HepG2 (cell line): ENCODE results near the gene GRM8. TPM values are rescaled to one million over a fixed set of nuclear protein-coding genes. Genes with fewer than 3 reads are reported as not detected.

Experiments used
- ATAC-seq: fragments of 200-7000 bp; cut with Tn5 transposase; 3 replicates; pipeline ENCODE4 v1.9.1; 2020; ENCODE audit warnings: mild to moderate bottlenecking, moderate library complexity
- BruUV-seq: library from RNA; stranded (reverse); fragments of 400-500 nt; replicated peaks from 2 replicates; lab custom pipeline; 2021; lab: Mats Ljungman, UMichigan
- CTCF ChIA-PET: fragments of 300-600 bp; formaldehyde crosslinking; extraction: SDS; loops from one replicate; lab custom pipeline; 2021; ENCODE audit warnings: low total read pairs, inconsistent platforms, low intra/inter-chr PET ratio; lab: Yijun Ruan, JAX
- POLR2A ChIA-PET: fragments of 350-600 bp; sonication (Branson Sonifier 250); formaldehyde crosslinking; loops from one replicate; lab custom pipeline; 2020; ENCODE audit warnings: antibody characterized with exemption, inconsistent platforms; lab: Yijun Ruan, JAX
- DNase-seq: peaks from one replicate; pipeline ENCODE4 v3.0.0-alpha.2; 2015; ENCODE audit warnings: low spot score
- FAIRE-seq: peaks from 3 replicates; lab custom pipeline; 2011; peaks lifted over from hg19 to GRCh38; lab: Jason Lieb, UNC
- H2AFZ ChIP-seq: one replicate; pipeline ENCODE4 v1.6.1; 2011; ENCODE audit warnings: low read length, inconsistent platforms
- H3K27ac ChIP-seq: fragments of 300-600 bp; 3 replicates; pipeline ENCODE4 v1.8.0; 2011; ENCODE audit warnings: mixed run types, mild to moderate bottlenecking, mixed read lengths, low read length, inconsistent platforms; ENCODE audit not compliant: insufficient read depth; ENCODE audit errors: extremely low read length
- H3K27me3 ChIP-seq, 2 experiments: fragments of 200-600 bp in 1 of 2; 2 replicates in 1 of 2; 3 replicates in 1 of 2; pipeline versions ENCODE4 v1.6.0 to v1.8.0; 2011; ENCODE audit warnings: low read length in 2 of 2, mild to moderate bottlenecking in 2 of 2, moderate library complexity in 2 of 2, inconsistent platforms in 1 of 2; ENCODE audit not compliant: insufficient read depth in 2 of 2, control insufficient read depth in 1 of 2
- H3K36me3 ChIP-seq, 2 experiments: fragments of 200-600 bp in 1 of 2; replicated peaks in 1 of 2; 2 replicates in 1 of 2; 3 replicates in 1 of 2; pipeline versions ENCODE4 v1.5.1 to v1.8.0; 2011; ENCODE audit warnings: low read length in 2 of 2, inconsistent platforms in 1 of 2; ENCODE audit not compliant: insufficient read depth in 2 of 2, control insufficient read depth in 1 of 2
- H3K4me1 ChIP-seq: 2 replicates; pipeline ENCODE4 v1.5.1; 2012; ENCODE audit warnings: low read length, inconsistent platforms; ENCODE audit not compliant: insufficient read depth
- H3K4me2 ChIP-seq: 2 replicates; pipeline ENCODE4 v1.6.0; 2011; ENCODE audit warnings: low read depth, low read length, inconsistent platforms
- H3K4me3 ChIP-seq, 3 experiments: fragments of 200-600 bp in 1 of 3; sonication (generic), shearing (Covaris generic) in 1 of 3; replicated peaks in 1 of 3; 2 replicates each; pipeline ENCODE4 v1.5.1; 2011 to 2016; ENCODE audit warnings: low read length in 3 of 3, inconsistent platforms in 2 of 3, low read depth in 2 of 3, mild to moderate bottlenecking in 2 of 3, control low read depth in 1 of 3, mixed read lengths in 1 of 3; ENCODE audit not compliant: insufficient read depth in 1 of 3
- H3K79me2 ChIP-seq: one replicate; pipeline ENCODE4 v1.6.1; 2011; ENCODE audit warnings: low read length, inconsistent platforms; ENCODE audit not compliant: insufficient read depth
- H3K9ac ChIP-seq: 2 replicates; pipeline ENCODE4 v1.6.0; 2011; ENCODE audit warnings: mild to moderate bottlenecking, low read depth, low read length, inconsistent platforms; ENCODE audit not compliant: insufficient read depth
- H3K9me3 ChIP-seq: 2 replicates; pipeline ENCODE4 v1.5.1; 2012; ENCODE audit warnings: mild to moderate bottlenecking, low read length
- H4K20me1 ChIP-seq: 2 replicates; pipeline ENCODE4 v1.6.0; 2011; ENCODE audit warnings: inconsistent platforms, mild to moderate bottlenecking, low read length, moderate library complexity; ENCODE audit not compliant: insufficient read depth
- ATF7 ChIP-seq, 2 experiments: fragments of 450-650 bp in 1 of 2; sonication (generic) in 1 of 2; formaldehyde crosslinking in 1 of 2; IDR thresholded peaks; 2 replicates each; pipeline versions ENCODE4 v1.4.0 to v1.6.1; 2016 to 2020; ENCODE audit warnings: antibody characterized with exemption in 1 of 2, mild to moderate bottlenecking in 1 of 2, missing genetic modification reagents in 1 of 2
- CREB1 ChIP-seq, 2 experiments: fragments of 450-650 bp in 1 of 2; IDR thresholded peaks; 2 replicates each; pipeline ENCODE4 v1.6.1; 2016 to 2017; ENCODE audit warnings: control low read depth in 1 of 2, mild to moderate bottlenecking in 1 of 2, missing compliant biosample characterization in 1 of 2, missing genetic modification characterization in 1 of 2
- MAFF ChIP-seq: IDR thresholded peaks from 2 replicates; pipeline ENCODE4 v1.6.1; 2011; ENCODE audit warnings: low read depth, low read length, improper control_type of control experiment
- MAFK ChIP-seq, 2 experiments: IDR thresholded peaks in 1 of 2; conservative IDR thresholded peaks in 1 of 2; 2 replicates each; pipeline ENCODE4 v1.6.1; 2011; ENCODE audit warnings: improper control_type of control experiment in 2 of 2, low read length in 2 of 2
- MBD4 ChIP-seq: IDR thresholded peaks from 2 replicates; pipeline ENCODE4 v1.6.1; 2012; ENCODE audit warnings: low read length, inconsistent platforms, borderline replicate concordance
- NCOR1 ChIP-seq: fragments of 200-600 bp; sonication (generic); IDR thresholded peaks from 2 replicates; pipeline ENCODE4 v1.7.0; 2017; ENCODE audit warnings: antibody characterized with exemption, low read length, borderline replicate concordance
- NFKB2 ChIP-seq: sonication (generic); formaldehyde crosslinking; IDR thresholded peaks from 2 replicates; pipeline ENCODE4 v1.4.0; 2020; ENCODE audit warnings: missing genetic modification reagents, borderline replicate concordance
- NFYC ChIP-seq: IDR thresholded peaks from 2 replicates; pipeline ENCODE4 v1.6.1; 2016; ENCODE audit warnings: missing genetic modification reagents, missing compliant biosample characterization
- TCF7L2 ChIP-seq: IDR thresholded peaks from 2 replicates; pipeline ENCODE4 v1.6.1; 2011; ENCODE audit warnings: mild to moderate bottlenecking, low read depth, low read length, moderate library complexity
- TOPORS ChIP-seq: sonication (generic); formaldehyde crosslinking; IDR thresholded peaks from 2 replicates; pipeline ENCODE4 v1.8.0; 2023; ENCODE audit warnings: mild to moderate bottlenecking, missing genetic modification reagents
- ZC3H13 ChIP-seq: sonication (generic); formaldehyde crosslinking; IDR thresholded peaks from 2 replicates; pipeline ENCODE4 v1.8.1; 2023; ENCODE audit warnings: mild to moderate bottlenecking, missing genetic modification reagents, moderate library complexity
- ZNF567 ChIP-seq: sonication (generic); formaldehyde crosslinking; IDR thresholded peaks from 2 replicates; pipeline ENCODE4 v1.8.1; 2023; ENCODE audit warnings: mild to moderate bottlenecking, missing genetic modification reagents, borderline replicate concordance
- WGBS: methylation state at CpG from one replicate; pipeline ENCODE4 v1.1.6; 2017; ENCODE audit warnings: low lambda C conversion rate; 5-methylcytosine and 5-hydroxymethylcytosine counted together
- in situ Hi-C: cut with HindIII; loops from 2 replicates; pipeline ENCODE4 v1.10.0; 2017; ENCODE audit warnings: low pct_unique_long_range_greater_than_20kb; ENCODE audit not compliant: extremely low pct_ligation_motif_present
- intact Hi-C: fragments of 100-400 bp; cut with micrococcal nuclease; formaldehyde crosslinking; loops from one replicate; pipeline ENCODE4 v1.10.0; 2022; ENCODE audit not compliant: unreplicated experiment
- polyA plus RNA-seq, 8 experiments: library from polyadenylated mRNA; depleted of rRNA in 3 of 8; stranded (reverse) in 7 of 8; unstranded in 1 of 8; fragments of >200 nt; fragmentation: Illumina TruSeq in 4 of 8; extraction: Trizol in 4 of 8; gene quantifications; 2 replicates each; pipeline versions ENCODE4 v1.2.1 to v1.2.3, GENCODE V29; 2011 to 2016; ENCODE audit warnings: low read depth in 4 of 8, missing spikeins in 1 of 8, mixed read lengths in 1 of 8; ENCODE audit not compliant: insufficient read depth in 1 of 8
- total RNA-seq, 5 experiments: library from RNA; depleted of rRNA; stranded (reverse); fragments of >200 nt; fragmentation: Illumina TruSeq; extraction: Trizol; gene quantifications; 2 replicates each; pipeline ENCODE4 v1.2.3, GENCODE V29; 2016; ENCODE audit warnings: low read depth in 1 of 5
- TF ChIP-seq, protein P1 (sequence below): sonication (generic); formaldehyde crosslinking; IDR thresholded peaks from 2 replicates; pipeline ENCODE4 v1.9.0; 2022; ENCODE audit warnings: low read depth, missing genetic modification reagents
- TF ChIP-seq, protein P2 (sequence below): IDR thresholded peaks from 2 replicates; pipeline ENCODE4 v1.6.1; 2016; ENCODE audit warnings: low read depth

Gene GRM8
- total and polyA plus RNA-seq, 2 of the 13 experiments (the other 11 are each of a cell fraction or from before 2014, with no cell fraction given) = not detected

DNA sequence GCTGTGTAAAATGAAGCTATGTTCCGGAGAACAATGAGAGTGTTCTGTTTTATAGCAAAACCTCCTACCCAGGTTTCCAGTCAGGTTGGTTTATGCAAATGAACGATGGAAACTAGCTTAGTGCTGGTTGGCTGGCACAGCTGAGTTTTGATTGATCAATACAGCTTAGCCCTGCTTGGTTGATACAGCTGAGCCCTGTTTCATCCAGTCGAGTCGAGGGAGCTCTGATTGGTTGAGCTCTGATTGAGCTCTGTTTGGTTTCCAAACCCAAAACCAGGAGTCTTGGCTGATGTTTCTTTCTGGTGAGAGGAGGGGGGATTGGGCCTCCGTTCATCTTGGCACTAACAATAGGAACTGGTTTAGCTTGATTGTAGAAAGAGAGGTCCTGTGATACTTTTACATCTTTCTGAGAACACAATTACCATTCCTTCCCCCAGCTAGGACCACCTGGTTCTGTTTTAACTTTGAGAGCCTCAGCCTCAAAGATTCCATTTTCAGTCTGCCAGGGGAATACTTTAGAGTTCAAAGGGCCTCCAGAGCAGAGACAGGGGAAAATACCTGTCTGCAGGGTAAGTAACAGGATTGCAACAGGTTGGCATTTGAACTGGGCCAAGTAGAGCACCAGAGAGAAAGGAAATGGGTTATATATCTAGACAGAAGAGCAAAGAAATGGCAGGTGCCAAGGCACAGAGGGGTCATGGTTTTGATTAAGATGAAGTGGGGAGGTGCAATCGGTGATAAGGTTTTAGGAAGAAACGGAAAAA, 210.9 kb downstream of the GRM8 start (continued):
- no peak for TF ChIP-seq TCF7L2

DNA sequence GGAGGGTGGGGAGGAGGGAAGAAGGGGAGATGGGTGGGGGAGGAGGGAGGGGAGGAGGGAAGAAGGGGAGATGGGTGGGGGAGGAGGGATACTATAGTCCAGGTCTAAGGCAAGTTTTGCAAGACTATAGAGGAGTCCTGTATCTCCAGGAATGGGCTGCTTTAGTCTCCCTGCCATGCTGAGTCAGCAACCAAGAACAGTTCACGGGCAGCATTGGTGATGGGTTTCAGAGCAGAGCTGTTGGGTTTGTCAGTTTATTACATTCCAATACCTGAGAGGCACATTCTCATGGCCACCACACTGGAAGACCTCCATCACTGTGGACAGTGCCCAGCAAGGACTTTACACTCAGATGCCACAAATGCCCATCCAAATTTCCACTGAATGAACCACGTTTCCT, 212.7 kb downstream of the GRM8 start:
- Histone ChIP-seq H3K36me3 (no peaks in the 10 kb centered on the region), H3K9ac (no peak overlapping the region), H3K27me3 (no peaks in the 10 kb centered on the region; a peak in 1 of 5 replicates), H3K27ac (no peak overlapping the region), H2AFZ (no peak overlapping the region), H4K20me1 (no peaks in the 10 kb centered on the region), H3K4me1 (no peaks in the 10 kb centered on the region), H3K9me3 (no peaks in the 10 kb centered on the region), H3K4me2 (no peak overlapping the region), H3K4me3 (no peak overlapping the region), H3K79me2 (no peaks in the 10 kb centered on the region)
- intact Hi-C loops = no loop called here
- ChIA-PET POLR2A (no interaction called here), CTCF (no interaction called here)
- in situ Hi-C loops = no loop called here
- TF ChIP-seq ZC3H13 (CRISPR knock-in tag) = no peak
- TF ChIP-seq MAFK (conservative IDR thresholded peaks at IDR 0.05 in 1 of 2, IDR thresholded peaks at IDR 0.05 in 1 of 2; ENCODE audit: low read length in 2 of 2) = peak; percentile 89 to 93
- no peak for TF ChIP-seq TOPORS (CRISPR knock-in tag)
- peak; percentile 85 for TF ChIP-seq MAFF
- TF ChIP-seq ATF7 (IDR thresholded peaks at IDR 0.05) = no peak
- no peak for TF ChIP-seq ATF7 (CRISPR knock-in tag; IDR thresholded peaks at IDR 0.05)
- no peak for DNase-seq
- ATAC-seq = no peak
- no TSS peak for BruUV-seq
- WGBS = 0% methylated on average over 1 of the region's 2 CpGs
- no peak for FAIRE-seq

DNA sequence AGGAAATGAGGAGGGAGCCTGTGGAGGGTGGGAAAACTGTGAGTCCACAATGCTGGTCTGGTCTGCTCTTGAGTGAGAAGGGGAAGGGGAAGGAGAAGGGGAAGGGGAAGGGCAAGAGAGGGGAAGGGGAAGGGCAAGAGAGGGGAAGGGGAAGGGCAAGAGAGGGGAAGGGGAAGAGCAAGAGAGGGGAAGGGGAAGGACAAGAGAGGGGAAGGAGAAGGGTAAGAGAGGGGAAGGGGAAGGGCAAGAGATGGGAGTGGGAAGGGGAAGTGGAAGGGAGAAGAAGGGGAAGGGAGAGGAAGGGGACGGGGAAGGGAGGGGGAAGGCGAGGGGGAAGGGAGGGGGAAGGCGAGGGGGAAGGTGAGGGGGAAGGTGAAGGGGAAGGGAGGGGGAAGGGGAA, 213.2 kb downstream of the GRM8 start:
- 5% methylated on average over 3 of the region's 3 CpGs for WGBS
- H4K20me1 ChIP-seq = no peaks in the 10 kb centered on the region
- H3K79me2 ChIP-seq = no peaks in the 10 kb centered on the region
- H3K4me3 ChIP-seq = no peak overlapping the region
- FAIRE-seq = no peak
- no peaks in the 10 kb centered on the region; a peak in 1 of 5 replicates for H3K27me3 ChIP-seq
- no peaks in the 10 kb centered on the region for H3K9me3 ChIP-seq
- in situ Hi-C loops (no loop called here), intact Hi-C loops (no loop called here)
- CTCF ChIA-PET = no interaction called here
- no peaks in the 10 kb centered on the region for H3K4me1 ChIP-seq
- no peak for ATAC-seq
- H2AFZ ChIP-seq = no peak overlapping the region
- no peak overlapping the region for H3K27ac ChIP-seq
- no peak overlapping the region for H3K9ac ChIP-seq
- POLR2A ChIA-PET = no interaction called here
- no peak overlapping the region for H3K4me2 ChIP-seq
- no peak for DNase-seq
- no TSS peak for BruUV-seq
- H3K36me3 ChIP-seq = no peaks in the 10 kb centered on the region
- TF ChIP-seq NFYC (CRISPR knock-in tag) = no peak
- TF ChIP-seq NCOR1 = no peak
- no peak for TF ChIP-seq NFKB2 (CRISPR knock-in tag)
- TF ChIP-seq MBD4 = no peak
- TF ChIP-seq ZNF567 (CRISPR knock-in tag) = no peak
- no peak for TF ChIP-seq CREB1 (IDR thresholded peaks at IDR 0.05)
- TF ChIP-seq CREB1 (CRISPR knock-in tag; IDR thresholded peaks at IDR 0.05) = no peak
- TF ChIP-seq, protein P1, sequence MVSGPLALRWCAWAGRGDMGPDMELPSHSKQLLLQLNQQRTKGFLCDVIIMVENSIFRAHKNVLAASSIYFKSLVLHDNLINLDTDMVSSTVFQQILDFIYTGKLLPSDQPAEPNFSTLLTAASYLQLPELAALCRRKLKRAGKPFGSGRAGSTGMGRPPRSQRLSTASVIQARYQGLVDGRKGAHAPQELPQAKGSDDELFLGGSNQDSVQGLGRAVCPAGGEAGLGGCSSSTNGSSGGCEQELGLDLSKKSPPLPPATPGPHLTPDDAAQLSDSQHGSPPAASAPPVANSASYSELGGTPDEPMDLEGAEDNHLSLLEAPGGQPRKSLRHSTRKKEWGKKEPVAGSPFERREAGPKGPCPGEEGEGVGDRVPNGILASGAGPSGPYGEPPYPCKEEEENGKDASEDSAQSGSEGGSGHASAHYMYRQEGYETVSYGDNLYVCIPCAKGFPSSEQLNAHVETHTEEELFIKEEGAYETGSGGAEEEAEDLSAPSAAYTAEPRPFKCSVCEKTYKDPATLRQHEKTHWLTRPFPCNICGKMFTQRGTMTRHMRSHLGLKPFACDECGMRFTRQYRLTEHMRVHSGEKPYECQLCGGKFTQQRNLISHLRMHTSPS = no peak
- TF ChIP-seq, protein P2, sequence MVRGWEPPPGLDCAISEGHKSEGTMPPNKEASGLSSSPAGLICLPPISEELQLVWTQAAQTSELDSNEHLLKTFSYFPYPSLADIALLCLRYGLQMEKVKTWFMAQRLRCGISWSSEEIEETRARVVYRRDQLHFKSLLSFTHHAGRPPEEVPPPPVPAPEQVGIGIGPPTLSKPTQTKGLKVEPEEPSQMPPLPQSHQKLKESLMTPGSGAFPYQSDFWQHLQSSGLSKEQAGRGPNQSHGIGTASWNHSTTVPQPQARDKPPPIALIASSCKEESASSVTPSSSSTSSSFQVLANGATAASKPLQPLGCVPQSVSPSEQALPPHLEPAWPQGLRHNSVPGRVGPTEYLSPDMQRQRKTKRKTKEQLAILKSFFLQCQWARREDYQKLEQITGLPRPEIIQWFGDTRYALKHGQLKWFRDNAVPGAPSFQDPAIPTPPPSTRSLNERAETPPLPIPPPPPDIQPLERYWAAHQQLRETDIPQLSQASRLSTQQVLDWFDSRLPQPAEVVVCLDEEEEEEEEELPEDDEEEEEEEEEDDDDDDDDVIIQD (CRISPR knock-in tag) = no peak
